ENCODE results near the gene CHI3L1. TPM values are rescaled to one million over a fixed set of nuclear protein-coding genes. Genes with fewer than 3 reads are reported as not detected.

CHI3L1 gene
- total RNA-seq, 1 experiment from 2014 or later: not detected

- no peaks in the 10 kb centered on the region for H4K20me1 ChIP-seq (ENCODE audit: insufficient read depth)
- no peak overlapping the region for H3K27ac ChIP-seq (ENCODE audit: low read depth, low read length)
- no peaks in the 10 kb centered on the region for H3K79me2 ChIP-seq (ENCODE audit: insufficient read depth, low read length)
- no peak overlapping the region for H3K9ac ChIP-seq (ENCODE audit: low read length)
- intact Hi-C loops (cut with micrococcal nuclease): no loop called here
- ATAC-seq (no peak), DNase-seq (ENCODE audit: low read depth, low spot score) (no peak)
- no TSS peak for BruUV-seq (replicated peaks)
- no peaks in the 10 kb centered on the region for H3K27me3 ChIP-seq (ENCODE audit: insufficient read depth, low read length)
- no peak overlapping the region for H3K4me2 ChIP-seq (ENCODE audit: low read length)
- RAD21 ChIA-PET (ENCODE audit: low non-redundant PET in 1 of 2, low total read pairs in 2 of 2, uncharacterized antibody in 2 of 2, unreplicated experiment in 2 of 2): no interaction called here
- H3K36me3 ChIP-seq (ENCODE audit: control insufficient read depth in 1 of 2, insufficient read depth in 2 of 2, low read length in 2 of 2): no peaks in the 10 kb centered on the region
- POLR2A ChIA-PET: no interaction called here
- H3K4me1 ChIP-seq (ENCODE audit: control insufficient read depth in 1 of 2, insufficient read depth in 2 of 2, low read length in 2 of 2): peaks cover 10 to 40% of the 10 kb centered on the region in 2 experiments; a peak in 3 of 4 replicates
- TF ChIP-seq REST (IDR thresholded peaks at IDR 0.05; ENCODE audit: low read depth) (no peak), SRF (IDR thresholded peaks at IDR 0.05; ENCODE audit: low read depth) (no peak), MAX (IDR thresholded peaks at IDR 0.05) (no peak)
- no peak overlapping the region for H2AFZ ChIP-seq (ENCODE audit: low read depth, low read length, poor library complexity, severe bottlenecking)
- CTCF ChIA-PET: no interaction called here
- no peak overlapping the region for H3K4me3 ChIP-seq (replicated peaks in 1 of 2; ENCODE audit: low read depth in 1 of 2, low read length in 2 of 2)
- H3K9me2 ChIP-seq (ENCODE audit: insufficient read depth): no peaks in the 10 kb centered on the region
- H3K9me3 ChIP-seq (ENCODE audit: control insufficient read depth in 1 of 2, insufficient read depth in 1 of 2, low read depth in 1 of 2, low read length in 2 of 2): no peaks in the 10 kb centered on the region
These were observed 18.2 kb downstream of the CHI3L1 start for GRCh38 chr1:203168256-203168786.

- Histone ChIP-seq H3K36me3 (ENCODE audit: control insufficient read depth in 1 of 2, insufficient read depth in 2 of 2, low read length in 2 of 2) (no peaks in the 10 kb centered on the region), H3K4me1 (ENCODE audit: control insufficient read depth in 1 of 2, insufficient read depth in 2 of 2, low read length in 2 of 2) (peaks cover 7 to 35% of the 10 kb centered on the region in 2 experiments; a peak in 3 of 4 replicates), H3K9ac (ENCODE audit: low read length) (no peak overlapping the region), H3K4me2 (ENCODE audit: low read length) (no peak overlapping the region), H3K27me3 (ENCODE audit: insufficient read depth, low read length) (no peaks in the 10 kb centered on the region), H3K79me2 (ENCODE audit: insufficient read depth, low read length) (no peaks in the 10 kb centered on the region), H3K9me2 (ENCODE audit: insufficient read depth) (no peaks in the 10 kb centered on the region), H3K4me3 (replicated peaks in 1 of 2; ENCODE audit: low read depth in 1 of 2, low read length in 2 of 2) (no peak overlapping the region), H3K9me3 (ENCODE audit: control insufficient read depth in 1 of 2, insufficient read depth in 1 of 2, low read depth in 1 of 2, low read length in 2 of 2) (no peaks in the 10 kb centered on the region), H4K20me1 (ENCODE audit: insufficient read depth) (no peaks in the 10 kb centered on the region), H3K27ac (ENCODE audit: low read depth, low read length) (no peak overlapping the region), H2AFZ (ENCODE audit: low read depth, low read length, poor library complexity, severe bottlenecking) (no peak overlapping the region)
- ATAC-seq: no peak
- no peak for DNase-seq (ENCODE audit: low read depth, low spot score)
- POLR2A ChIA-PET: no interaction called here
- intact Hi-C loops (cut with micrococcal nuclease): no loop called here
- BruUV-seq (replicated peaks): no TSS peak
- RAD21 ChIA-PET (ENCODE audit: low non-redundant PET in 1 of 2, low total read pairs in 2 of 2, uncharacterized antibody in 2 of 2, unreplicated experiment in 2 of 2): no interaction called here
- CTCF ChIA-PET: no interaction called here
- no peak for TF ChIP-seq TCF7L2 (IDR thresholded peaks at IDR 0.05; ENCODE audit: borderline replicate concordance, extremely low read depth, insufficient read depth, insufficient read length)
- no peak for TF ChIP-seq REST (IDR thresholded peaks at IDR 0.05; ENCODE audit: low read depth)
- no peak for TF ChIP-seq ZNF274 (IDR thresholded peaks at IDR 0.05; ENCODE audit: low read depth, low read length)
- TF ChIP-seq SRF (IDR thresholded peaks at IDR 0.05; ENCODE audit: low read depth): no peak
- TF ChIP-seq POLR2AphosphoS5 (IDR thresholded peaks at IDR 0.05; ENCODE audit: low read depth, low read length): no peak
- TF ChIP-seq EZH2 (IDR thresholded peaks at IDR 0.05): no peak
- no peak for TF ChIP-seq ATF3 (IDR thresholded peaks at IDR 0.05)
- no peak for TF ChIP-seq CEBPB (IDR thresholded peaks at IDR 0.05; ENCODE audit: low read depth)
- no peak for TF ChIP-seq POLR2A (IDR thresholded peaks at IDR 0.05; ENCODE audit: borderline replicate concordance, extremely low read depth, insufficient read depth, insufficient read length)
- no peak for TF ChIP-seq FOSL1 (IDR thresholded peaks at IDR 0.05; ENCODE audit: low read depth)
- no peak for TF ChIP-seq ZFX (IDR thresholded peaks at IDR 0.05)
These were observed 18.6 kb downstream of the CHI3L1 start for GRCh38 chr1:203167913-203168200.
